ENCODE results near the gene ENTREP1.

ENTREP1 gene

GRCh38 chr9:69392826-69393225, 67.8 kb downstream of the ENTREP1 start:
- ATAC-seq: no peak
- no peak for TF ChIP-seq SNAI2 (CRISPR knock-in tag; IDR thresholded peaks at IDR 0.05)
- TF ChIP-seq ZFP3 (CRISPR knock-in tag; IDR thresholded peaks at IDR 0.05): no peak
- TF ChIP-seq ISL1 (CRISPR knock-in tag; IDR thresholded peaks at IDR 0.05): no peak
- TF ChIP-seq OSR1 (CRISPR knock-in tag; IDR thresholded peaks at IDR 0.05): no peak
- no peak for TF ChIP-seq ZNF565 (CRISPR knock-in tag; conservative IDR thresholded peaks at IDR 0.05; ENCODE audit: low read depth)
- TF ChIP-seq GLIS3 (CRISPR knock-in tag; IDR thresholded peaks at IDR 0.05): no peak
- TF ChIP-seq RARB (CRISPR knock-in tag; IDR thresholded peaks at IDR 0.05): no peak
- no peak for TF ChIP-seq TOX (CRISPR knock-in tag; IDR thresholded peaks at IDR 0.05; ENCODE audit: borderline replicate concordance)
- no peak for TF ChIP-seq CREB5 (CRISPR knock-in tag; IDR thresholded peaks at IDR 0.05; ENCODE audit: low read depth)
- TF ChIP-seq ZNF70 (CRISPR knock-in tag; IDR thresholded peaks at IDR 0.05): no peak
- no peak for TF ChIP-seq CSDC2 (CRISPR knock-in tag; IDR thresholded peaks at IDR 0.05)
- no peak for TF ChIP-seq BACH2 (CRISPR knock-in tag; IDR thresholded peaks at IDR 0.05; ENCODE audit: borderline replicate concordance)
- TF ChIP-seq ZFP30 (CRISPR knock-in tag; IDR thresholded peaks at IDR 0.05): no peak
- TF ChIP-seq TCF4 (CRISPR knock-in tag; IDR thresholded peaks at IDR 0.05; ENCODE audit: borderline replicate concordance): no peak
- no peak for TF ChIP-seq ZNF8 (CRISPR knock-in tag; IDR thresholded peaks at IDR 0.05)
- TF ChIP-seq ESRRG (CRISPR knock-in tag; IDR thresholded peaks at IDR 0.05): no peak

GRCh38 chr9:69393425-69393824, 68.4 kb downstream of the ENTREP1 start:
- no peak for TF ChIP-seq CSRNP3 (CRISPR knock-in tag; IDR thresholded peaks at IDR 0.05)
- no peak for TF ChIP-seq ESRRG (CRISPR knock-in tag; IDR thresholded peaks at IDR 0.05)
- TF ChIP-seq ZC3H10 (CRISPR knock-in tag; IDR thresholded peaks at IDR 0.05): no peak
- TF ChIP-seq CREB5 (CRISPR knock-in tag; IDR thresholded peaks at IDR 0.05; ENCODE audit: low read depth): no peak
- no peak for TF ChIP-seq TSHZ2 (CRISPR knock-in tag; IDR thresholded peaks at IDR 0.05)
- no peak for TF ChIP-seq GLIS3 (CRISPR knock-in tag; IDR thresholded peaks at IDR 0.05)
- no peak for TF ChIP-seq CSDC2 (CRISPR knock-in tag; IDR thresholded peaks at IDR 0.05)
- no peak for TF ChIP-seq PPARA (CRISPR knock-in tag; IDR thresholded peaks at IDR 0.05; ENCODE audit: borderline replicate concordance)
- no peak for TF ChIP-seq BACH2 (CRISPR knock-in tag; IDR thresholded peaks at IDR 0.05; ENCODE audit: borderline replicate concordance)
- no peak for TF ChIP-seq TOX (CRISPR knock-in tag; IDR thresholded peaks at IDR 0.05; ENCODE audit: borderline replicate concordance)
- TF ChIP-seq ISL1 (CRISPR knock-in tag; IDR thresholded peaks at IDR 0.05): no peak
- no peak for TF ChIP-seq ZNF70 (CRISPR knock-in tag; IDR thresholded peaks at IDR 0.05)
- TF ChIP-seq RARB (CRISPR knock-in tag; IDR thresholded peaks at IDR 0.05): no peak
- TF ChIP-seq ZFP3 (CRISPR knock-in tag; IDR thresholded peaks at IDR 0.05): no peak
- TF ChIP-seq ZFP30 (CRISPR knock-in tag; IDR thresholded peaks at IDR 0.05): no peak
- no peak for TF ChIP-seq OSR1 (CRISPR knock-in tag; IDR thresholded peaks at IDR 0.05)
- no peak for TF ChIP-seq ZNF8 (CRISPR knock-in tag; IDR thresholded peaks at IDR 0.05)
- TF ChIP-seq ARNTL (CRISPR knock-in tag; IDR thresholded peaks at IDR 0.05; ENCODE audit: borderline replicate concordance, low read depth): no peak
- TF ChIP-seq TCF4 (CRISPR knock-in tag; IDR thresholded peaks at IDR 0.05; ENCODE audit: borderline replicate concordance): no peak
- no peak for TF ChIP-seq SNAI2 (CRISPR knock-in tag; IDR thresholded peaks at IDR 0.05)
- ATAC-seq: no peak

GRCh38 chr9:69395718-69396117, 70.7 kb downstream of the ENTREP1 start:
- ATAC-seq: no peak
- TF ChIP-seq ZC3H10 (CRISPR knock-in tag; IDR thresholded peaks at IDR 0.05): no peak
- TF ChIP-seq BACH2 (CRISPR knock-in tag; IDR thresholded peaks at IDR 0.05; ENCODE audit: borderline replicate concordance): no peak
- no peak for TF ChIP-seq ZFP30 (CRISPR knock-in tag; IDR thresholded peaks at IDR 0.05)
- no peak for TF ChIP-seq PPARA (CRISPR knock-in tag; IDR thresholded peaks at IDR 0.05; ENCODE audit: borderline replicate concordance)
- TF ChIP-seq TSHZ2 (CRISPR knock-in tag; IDR thresholded peaks at IDR 0.05): no peak
- TF ChIP-seq ZNF8 (CRISPR knock-in tag; IDR thresholded peaks at IDR 0.05): no peak
- TF ChIP-seq ZNF565 (CRISPR knock-in tag; conservative IDR thresholded peaks at IDR 0.05; ENCODE audit: low read depth): no peak
- TF ChIP-seq OSR1 (CRISPR knock-in tag; IDR thresholded peaks at IDR 0.05): no peak
- TF ChIP-seq RARB (CRISPR knock-in tag; IDR thresholded peaks at IDR 0.05): no peak
- TF ChIP-seq TCF4 (CRISPR knock-in tag; IDR thresholded peaks at IDR 0.05; ENCODE audit: borderline replicate concordance): no peak
- TF ChIP-seq PATZ1 (CRISPR knock-in tag; IDR thresholded peaks at IDR 0.05; ENCODE audit: borderline replicate concordance): no peak
- no peak for TF ChIP-seq CSRNP3 (CRISPR knock-in tag; IDR thresholded peaks at IDR 0.05)
- TF ChIP-seq ESRRG (CRISPR knock-in tag; IDR thresholded peaks at IDR 0.05): no peak
